Gastroesophageal sphincter (tissue), 3 donors: Measurements from ENCODE around the gene SYTL4.

ENCODE experiments used
- CTCF ChIP-seq, 4 experiments: fragments of 200-600 bp in 2 of 4; fragments of 450-650 bp in 2 of 4; sonication (generic) in 1 of 4; IDR thresholded peaks; one replicate each; pipeline ENCODE4 v1.5.1; 2017 to 2019; ENCODE audit warnings: antibody characterized with exemption in 4 of 4, mild to moderate bottlenecking in 2 of 4, moderate library complexity in 2 of 4
- POLR2AphosphoS5 ChIP-seq: sonication (generic); formaldehyde crosslinking; IDR thresholded peaks from one replicate; pipeline ENCODE4 v1.6.1; 2017; ENCODE audit warnings: antibody characterized with exemption

- TF ChIP-seq CTCF (IDR thresholded peaks at IDR 0.05) (no peak), POLR2AphosphoS5 (no peak)
Measured at GRCh38 chrX:100696699-100697351, 35.1 kb downstream of the SYTL4 start.
